GM19035 (cell line): ENCODE results near the gene TMPRSS4.
"Not testable (repeated sequence)": the region's sequence is repeated elsewhere in the genome, so short reads cannot be mapped to it uniquely, and the experiment has no call there.

Experiments
- ATAC-seq: cut with Tn5 transposase; IDR thresholded peaks from one replicate; pipeline ENCODE4 v1.9.1; 2021; ENCODE audit not compliant: unreplicated experiment

TMPRSS4 gene

GRCh38 chr11:118055966-118056365 is 20.9 kb upstream of the TMPRSS4 start:
- ATAC-seq = no peak

- ATAC-seq = no peak
These were observed 20.1 kb upstream of the TMPRSS4 start for GRCh38 chr11:118056806-118057205.

- no peak for ATAC-seq
These were observed 19.4 kb upstream of the TMPRSS4 start for GRCh38 chr11:118057251-118058145.

- no peak for ATAC-seq
These were observed 18.3 kb upstream of the TMPRSS4 start for GRCh38 chr11:118058311-118059245.

GRCh38 chr11:118059246-118059940 is 17.5 kb upstream of the TMPRSS4 start:
- no peak for ATAC-seq

- no peak for ATAC-seq
These were observed 16.7 kb upstream of the TMPRSS4 start for GRCh38 chr11:118060081-118060661.

- ATAC-seq = no peak
These were observed 16.0 kb upstream of the TMPRSS4 start for GRCh38 chr11:118060869-118061268.

GRCh38 chr11:118061586-118062125 is 15.2 kb upstream of the TMPRSS4 start:
- ATAC-seq = no peak

- not testable (repeated sequence) for ATAC-seq
These were observed 14.7 kb upstream of the TMPRSS4 start for GRCh38 chr11:118062181-118062580.

- not testable (repeated sequence) for ATAC-seq
These were observed 14.2 kb upstream of the TMPRSS4 start for GRCh38 chr11:118062631-118063030.

- no peak for ATAC-seq
These were observed 11.9 kb upstream of the TMPRSS4 start for GRCh38 chr11:118064956-118065355.

GRCh38 chr11:118065384-118065783 is 11.5 kb upstream of the TMPRSS4 start:
- ATAC-seq = no peak

GRCh38 chr11:118067006-118067405 is 9.9 kb upstream of the TMPRSS4 start:
- no peak for ATAC-seq

GRCh38 chr11:118068206-118068944 is 8.5 kb upstream of the TMPRSS4 start:
- ATAC-seq = no peak

- ATAC-seq = no peak
These were observed 7.8 kb upstream of the TMPRSS4 start for GRCh38 chr11:118068945-118069612.

- no peak for ATAC-seq
These were observed 5.4 kb upstream of the TMPRSS4 start for GRCh38 chr11:118071416-118072030.

- no peak for ATAC-seq
These were observed 3.3 kb upstream of the TMPRSS4 start for GRCh38 chr11:118073554-118073953.

- no peak for ATAC-seq
These were observed 2.7 kb upstream of the TMPRSS4 start for GRCh38 chr11:118074091-118074685.
